DND-41 (cell line): ENCODE results near the gene NRXN3.

ENCODE experiments used
- ATAC-seq: fragments of 200-7000 bp; cut with Tn5 transposase; 3 replicates; pipeline ENCODE4 v1.9.1; 2021; ENCODE audit warnings: low read depth; ENCODE audit not compliant: insufficient read depth
- DNase-seq: peaks from one replicate; pipeline ENCODE4 v3.0.0-alpha.2; 2020
- H2AFZ ChIP-seq: 2 replicates; pipeline ENCODE4 v1.6.0; 2012; ENCODE audit warnings: low read depth, low read length
- H3K27ac ChIP-seq: 2 replicates; pipeline ENCODE4 v1.5.1; 2012; ENCODE audit warnings: low read length, inconsistent platforms
- H3K27me3 ChIP-seq: fragments of 200-600 bp; sonication (generic); 2 replicates; pipeline ENCODE4 v1.6.0; 2012; ENCODE audit warnings: low read length, mild to moderate bottlenecking, inconsistent platforms; ENCODE audit not compliant: insufficient read depth, poor library complexity
- H3K36me3 ChIP-seq: 2 replicates; pipeline ENCODE4 v1.5.1; 2012; ENCODE audit warnings: low read length, inconsistent platforms; ENCODE audit not compliant: insufficient read depth
- H3K4me1 ChIP-seq: 2 replicates; pipeline ENCODE4 v1.5.1; 2012; ENCODE audit warnings: mild to moderate bottlenecking, low read length; ENCODE audit not compliant: insufficient read depth
- H3K4me2 ChIP-seq: 2 replicates; pipeline ENCODE4 v1.6.0; 2012; ENCODE audit warnings: mild to moderate bottlenecking, moderate library complexity, low read length, inconsistent platforms; ENCODE audit not compliant: insufficient read depth
- H3K4me3 ChIP-seq, 2 experiments: fragments of 200-600 bp in 1 of 2; shearing (Covaris generic) in 1 of 2; 2 replicates each; pipeline ENCODE4 v1.5.1; 2012 to 2016; ENCODE audit warnings: inconsistent platforms in 2 of 2, low read length in 2 of 2, mild to moderate bottlenecking in 2 of 2, low read depth in 1 of 2, moderate library complexity in 1 of 2
- H3K79me2 ChIP-seq: 2 replicates; pipeline ENCODE4 v1.6.0; 2012; ENCODE audit warnings: low read length, inconsistent platforms; ENCODE audit not compliant: insufficient read depth
- H3K9ac ChIP-seq: 2 replicates; pipeline ENCODE4 v1.6.0; 2012; ENCODE audit warnings: low read depth, mild to moderate bottlenecking, inconsistent platforms, low read length, moderate library complexity
- H3K9me3 ChIP-seq: 2 replicates; pipeline ENCODE4 v1.5.1; 2012; ENCODE audit warnings: low read length, moderate library complexity, mild to moderate bottlenecking, inconsistent platforms; ENCODE audit not compliant: insufficient read depth, severe bottlenecking
- H4K20me1 ChIP-seq: 2 replicates; pipeline ENCODE4 v1.6.0; 2012; ENCODE audit warnings: low read length; ENCODE audit not compliant: insufficient read depth
- EZH2 ChIP-seq: IDR thresholded peaks from 3 replicates; pipeline ENCODE4 v1.6.1; 2012; ENCODE audit warnings: borderline replicate concordance, low read depth, mild to moderate bottlenecking, moderate library complexity, low read length, inconsistent platforms; ENCODE audit not compliant: severe bottlenecking
- TF ChIP-seq, protein P1 (sequence below): IDR thresholded peaks from 2 replicates; pipeline ENCODE4 v1.5.1; 2012; ENCODE audit warnings: borderline replicate concordance, low read length, moderate library complexity, mild to moderate bottlenecking; ENCODE audit not compliant: poor library complexity, severe bottlenecking; ENCODE audit errors: extremely low read depth

Gene NRXN3

GRCh38 chr14:79686196-79686595 lies 1516.0 kb downstream of the NRXN3 start:
- no peaks in the 10 kb centered on the region for H3K4me1 ChIP-seq
- no peak for TF ChIP-seq EZH2
- TF ChIP-seq, protein P1, sequence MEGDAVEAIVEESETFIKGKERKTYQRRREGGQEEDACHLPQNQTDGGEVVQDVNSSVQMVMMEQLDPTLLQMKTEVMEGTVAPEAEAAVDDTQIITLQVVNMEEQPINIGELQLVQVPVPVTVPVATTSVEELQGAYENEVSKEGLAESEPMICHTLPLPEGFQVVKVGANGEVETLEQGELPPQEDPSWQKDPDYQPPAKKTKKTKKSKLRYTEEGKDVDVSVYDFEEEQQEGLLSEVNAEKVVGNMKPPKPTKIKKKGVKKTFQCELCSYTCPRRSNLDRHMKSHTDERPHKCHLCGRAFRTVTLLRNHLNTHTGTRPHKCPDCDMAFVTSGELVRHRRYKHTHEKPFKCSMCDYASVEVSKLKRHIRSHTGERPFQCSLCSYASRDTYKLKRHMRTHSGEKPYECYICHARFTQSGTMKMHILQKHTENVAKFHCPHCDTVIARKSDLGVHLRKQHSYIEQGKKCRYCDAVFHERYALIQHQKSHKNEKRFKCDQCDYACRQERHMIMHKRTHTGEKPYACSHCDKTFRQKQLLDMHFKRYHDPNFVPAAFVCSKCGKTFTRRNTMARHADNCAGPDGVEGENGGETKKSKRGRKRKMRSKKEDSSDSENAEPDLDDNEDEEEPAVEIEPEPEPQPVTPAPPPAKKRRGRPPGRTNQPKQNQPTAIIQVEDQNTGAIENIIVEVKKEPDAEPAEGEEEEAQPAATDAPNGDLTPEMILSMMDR = no peak
- H4K20me1 ChIP-seq = no peaks in the 10 kb centered on the region
- no peak overlapping the region for H2AFZ ChIP-seq
- H3K27me3 ChIP-seq = no peaks in the 10 kb centered on the region
- ATAC-seq = no peak
- DNase-seq = no peak
- H3K4me3 ChIP-seq = no peak overlapping the region
- no peak overlapping the region for H3K4me2 ChIP-seq
- H3K79me2 ChIP-seq = no peaks in the 10 kb centered on the region
- no peaks in the 10 kb centered on the region for H3K9me3 ChIP-seq
- no peaks in the 10 kb centered on the region for H3K36me3 ChIP-seq
- H3K27ac ChIP-seq = no peak overlapping the region
- H3K9ac ChIP-seq = no peak overlapping the region

DNA sequence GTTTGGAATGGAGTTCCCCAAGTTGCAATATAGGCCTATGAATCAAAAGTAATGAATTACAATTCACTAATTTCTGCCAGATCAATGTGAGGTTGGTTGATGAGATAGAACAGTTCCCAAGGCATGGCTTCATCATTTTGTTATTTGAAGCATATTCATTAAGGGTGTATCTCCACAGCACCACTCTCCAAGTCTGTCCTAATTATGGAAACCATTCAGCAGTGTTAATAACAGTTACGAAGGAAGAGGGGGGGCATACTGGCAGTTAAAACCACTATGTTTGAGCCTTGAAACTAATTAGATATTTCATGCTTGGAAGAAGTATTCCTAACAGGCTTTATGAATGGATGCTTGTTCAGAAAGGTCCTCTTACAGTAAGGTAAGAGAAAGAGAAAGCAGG lies 1520.8 kb downstream of the NRXN3 start:
- Histone ChIP-seq H3K4me1 (no peaks in the 10 kb centered on the region), H3K9ac (no peak overlapping the region), H3K79me2 (no peaks in the 10 kb centered on the region), H2AFZ (no peak overlapping the region), H3K27ac (no peak overlapping the region), H3K4me2 (no peak overlapping the region), H3K27me3 (no peaks in the 10 kb centered on the region), H3K4me3 (no peak overlapping the region), H4K20me1 (no peaks in the 10 kb centered on the region), H3K36me3 (no peaks in the 10 kb centered on the region), H3K9me3 (no peaks in the 10 kb centered on the region)
- TF ChIP-seq EZH2 = no peak
- TF ChIP-seq, protein P1 = no peak
- no peak for DNase-seq
- ATAC-seq = no peak

DNA sequence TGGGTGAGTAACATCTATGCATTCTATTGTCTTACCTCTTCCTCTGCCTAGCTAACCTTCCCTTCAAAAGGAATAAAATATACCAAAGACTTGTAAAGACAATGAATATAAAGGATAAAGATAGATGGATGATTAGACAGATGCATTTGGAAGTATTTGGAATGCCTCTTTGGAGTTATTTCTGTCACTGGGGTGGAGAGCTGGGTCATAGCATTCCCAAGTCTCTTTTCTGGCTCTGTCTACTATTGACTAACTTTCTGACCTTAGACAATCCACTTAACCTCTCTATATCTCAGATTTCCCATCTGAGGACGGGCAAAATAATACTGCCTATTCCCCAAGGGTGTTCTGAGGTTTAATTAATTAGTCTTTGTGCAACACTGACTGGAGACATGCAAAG lies 1523.8 kb downstream of the NRXN3 start:
- Histone ChIP-seq H3K4me1 (no peaks in the 10 kb centered on the region), H3K9ac (no peak overlapping the region), H3K36me3 (no peaks in the 10 kb centered on the region), H3K79me2 (no peaks in the 10 kb centered on the region), H3K4me3 (no peak overlapping the region), H3K27ac (no peak overlapping the region), H2AFZ (no peak overlapping the region), H4K20me1 (no peaks in the 10 kb centered on the region), H3K9me3 (no peaks in the 10 kb centered on the region), H3K4me2 (no peak overlapping the region), H3K27me3 (no peaks in the 10 kb centered on the region)
- TF ChIP-seq EZH2 = no peak
- TF ChIP-seq, protein P1 = no peak
- DNase-seq (no peak), ATAC-seq (no peak)

DNA sequence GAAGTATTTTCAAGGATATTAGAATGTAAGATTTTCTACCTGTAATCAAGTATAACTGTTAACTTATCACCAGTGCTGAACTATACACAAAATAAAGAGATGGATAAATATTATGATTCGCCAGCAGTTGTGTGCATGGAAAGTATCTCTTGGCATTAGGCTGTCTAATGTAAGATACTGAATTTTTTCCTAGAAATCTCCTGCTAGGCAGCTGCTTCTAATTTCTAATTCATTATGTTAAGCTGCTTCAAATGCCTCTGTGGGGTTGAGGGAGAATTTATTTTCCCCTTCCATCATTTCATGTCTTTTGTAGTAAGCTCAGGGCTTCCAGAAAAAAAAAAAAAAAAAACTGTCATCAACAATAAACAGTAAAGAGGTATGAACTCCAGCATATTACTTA lies 1525.1 kb downstream of the NRXN3 start:
- TF ChIP-seq EZH2 = no peak
- TF ChIP-seq, protein P1 = no peak
- no peak for DNase-seq
- H3K27ac ChIP-seq = no peak overlapping the region
- H3K4me3 ChIP-seq = no peak overlapping the region
- H3K9ac ChIP-seq = no peak overlapping the region
- no peaks in the 10 kb centered on the region for H3K36me3 ChIP-seq
- H2AFZ ChIP-seq = no peak overlapping the region
- no peak overlapping the region for H3K4me2 ChIP-seq
- no peaks in the 10 kb centered on the region for H3K79me2 ChIP-seq
- no peaks in the 10 kb centered on the region for H3K4me1 ChIP-seq
- ATAC-seq = no peak
- no peaks in the 10 kb centered on the region for H4K20me1 ChIP-seq
- H3K9me3 ChIP-seq = no peaks in the 10 kb centered on the region
- no peaks in the 10 kb centered on the region for H3K27me3 ChIP-seq
